NB4 (cell line): ENCODE measurements around the gene ABCG1.

Experiments
- CTCF ChIP-seq: IDR thresholded peaks from one replicate; pipeline ENCODE4 v1.5.1; 2012; ENCODE audit warnings: low read depth, low read length
- POLR2A ChIP-seq: IDR thresholded peaks from 2 replicates; pipeline ENCODE4 v1.6.1; 2011; ENCODE audit warnings: mild to moderate bottlenecking; ENCODE audit not compliant: insufficient read length; ENCODE audit errors: extremely low read depth

GRCh38 chr21:42253466-42253865 lies 34.5 kb downstream of the ABCG1 start:
- TF ChIP-seq CTCF, result no peak
- no peak for TF ChIP-seq POLR2A
